ENCODE measurements around the gene RPTOR.

RPTOR gene

GRCh38 chr17:80918731-80919130 is 374.1 kb downstream of the RPTOR start:
- no peak for DNase-seq (ENCODE audit: low spot score)

- DNase-seq (ENCODE audit: low spot score), result no peak
These were observed 375.0 kb downstream of the RPTOR start for GRCh38 chr17:80919331-80920311.

- DNase-seq (ENCODE audit: low spot score), result no peak
These were observed 375.8 kb downstream of the RPTOR start for GRCh38 chr17:80920441-80920840.

- no peak for DNase-seq (ENCODE audit: low spot score)
These were observed 376.5 kb downstream of the RPTOR start for GRCh38 chr17:80921159-80921558.

GRCh38 chr17:80921741-80922579 is 377.3 kb downstream of the RPTOR start:
- DNase-seq (ENCODE audit: low spot score), result no peak

GRCh38 chr17:80922580-80923160 is 378.0 kb downstream of the RPTOR start:
- no peak for DNase-seq (ENCODE audit: low spot score)

- no peak for DNase-seq (ENCODE audit: low spot score)
These were observed 378.8 kb downstream of the RPTOR start for GRCh38 chr17:80923211-80924110.

- no peak for DNase-seq (ENCODE audit: low spot score)
These were observed 379.6 kb downstream of the RPTOR start for GRCh38 chr17:80924111-80924806.

GRCh38 chr17:80924807-80925610 is 380.4 kb downstream of the RPTOR start:
- DNase-seq (ENCODE audit: low spot score), result no peak

GRCh38 chr17:80925688-80926335 is 381.2 kb downstream of the RPTOR start:
- no peak for DNase-seq (ENCODE audit: low spot score)

GRCh38 chr17:80926591-80927250 is 382.1 kb downstream of the RPTOR start:
- peak; percentile 23 for DNase-seq (ENCODE audit: low spot score)

- DNase-seq (ENCODE audit: low spot score), result peak; percentile 54
These were observed 383.2 kb downstream of the RPTOR start for GRCh38 chr17:80927791-80928216.

GRCh38 chr17:80929449-80929848 is 384.8 kb downstream of the RPTOR start:
- no peak for DNase-seq (ENCODE audit: low spot score)

GRCh38 chr17:80930335-80931279 is 386.0 kb downstream of the RPTOR start:
- DNase-seq (ENCODE audit: low spot score), result no peak

GRCh38 chr17:80931421-80932265 is 387.0 kb downstream of the RPTOR start:
- DNase-seq (ENCODE audit: low spot score), result peak; percentile 87

GRCh38 chr17:80935526-80935925 is 390.9 kb downstream of the RPTOR start:
- DNase-seq (ENCODE audit: low spot score), result no peak

GRCh38 chr17:80936218-80936617 is 391.6 kb downstream of the RPTOR start:
- DNase-seq (ENCODE audit: low spot score), result no peak
